Activated CD4-positive, alpha-beta T cell treated with anti-CD3 and anti-CD28 coated beads, Interleukin-2, amount 10 ng/mL, durations not matched to agents 24 days and 14 days (primary cell): ENCODE results near the gene PHTF2. TPM values are rescaled to one million over a fixed set of nuclear protein-coding genes. Genes with fewer than 3 reads are reported as not detected.
A peak's percentile ranks its signal among the peaks of the same experiment; 100 is the strongest.
"Not testable (repeated sequence)": the region's sequence is repeated elsewhere in the genome, so short reads cannot be mapped to it uniquely, and the experiment has no call there.

Experiments
- DNase-seq: peaks from one replicate; pipeline ENCODE4 v3.0.0; 2022
- H3K27ac Mint-ChIP-seq: one replicate; pipeline ENCODE4 v1.8.0; 2022; ENCODE audit warnings: mild to moderate bottlenecking, mixed read lengths
- H3K27me3 Mint-ChIP-seq: one replicate; pipeline ENCODE4 v1.8.0; 2022; ENCODE audit warnings: mixed read lengths
- H3K36me3 Mint-ChIP-seq: one replicate; pipeline ENCODE4 v1.8.0; 2022; ENCODE audit warnings: low read depth, mild to moderate bottlenecking, mixed read lengths
- H3K4me1 Mint-ChIP-seq: one replicate; pipeline ENCODE4 v1.8.0; 2021; ENCODE audit warnings: mixed read lengths
- H3K4me3 Mint-ChIP-seq: one replicate; pipeline ENCODE4 v1.8.0; 2022; ENCODE audit warnings: mild to moderate bottlenecking, moderate library complexity, mixed read lengths
- H3K9me3 Mint-ChIP-seq: one replicate; pipeline ENCODE4 v1.8.0; 2021; ENCODE audit warnings: mixed read lengths
- intact Hi-C: fragments of 100-400 bp; cut with micrococcal nuclease; formaldehyde crosslinking; loops from one replicate; pipeline ENCODE4 v1.15.1; 2023
- total RNA-seq: library from RNA; stranded (reverse); gene quantifications from 2 replicates; pipeline ENCODE4 v1.2.3, GENCODE V29; 2022

PHTF2 gene
- total RNA-seq, 1 donor from 2014 or later, result 32.1 TPM

DNA sequence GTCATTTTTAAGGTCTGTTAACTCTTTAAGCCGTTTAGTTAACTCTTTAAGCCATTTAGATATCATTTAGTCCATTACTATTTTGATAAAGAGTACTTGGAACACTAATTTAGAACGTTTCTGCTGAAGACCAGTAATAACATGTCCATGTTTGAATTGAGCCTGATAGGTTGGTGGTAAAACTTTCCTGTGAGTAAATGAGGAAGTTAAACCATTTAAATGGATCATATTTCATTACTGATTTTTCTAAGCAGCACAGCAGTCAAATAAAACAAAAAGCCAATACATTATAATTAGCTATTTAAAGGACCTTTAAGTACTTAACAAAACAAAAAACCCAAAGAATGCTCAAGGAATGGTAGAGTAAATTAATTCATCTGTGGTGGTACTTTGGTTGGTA, 29.4 kb downstream of the PHTF2 start:
- no peaks in the 10 kb centered on the region for H3K27me3 Mint-ChIP-seq
- no peak overlapping the region for H3K4me3 Mint-ChIP-seq
- peaks cover 30% of the 10 kb centered on the region for H3K4me1 Mint-ChIP-seq
- H3K36me3 Mint-ChIP-seq, result peaks cover 27% of the 10 kb centered on the region
- intact Hi-C loops, result no loop called here
- DNase-seq, result no peak
- peaks cover 17% of the 10 kb centered on the region for H3K9me3 Mint-ChIP-seq
- no peak overlapping the region for H3K27ac Mint-ChIP-seq

DNA sequence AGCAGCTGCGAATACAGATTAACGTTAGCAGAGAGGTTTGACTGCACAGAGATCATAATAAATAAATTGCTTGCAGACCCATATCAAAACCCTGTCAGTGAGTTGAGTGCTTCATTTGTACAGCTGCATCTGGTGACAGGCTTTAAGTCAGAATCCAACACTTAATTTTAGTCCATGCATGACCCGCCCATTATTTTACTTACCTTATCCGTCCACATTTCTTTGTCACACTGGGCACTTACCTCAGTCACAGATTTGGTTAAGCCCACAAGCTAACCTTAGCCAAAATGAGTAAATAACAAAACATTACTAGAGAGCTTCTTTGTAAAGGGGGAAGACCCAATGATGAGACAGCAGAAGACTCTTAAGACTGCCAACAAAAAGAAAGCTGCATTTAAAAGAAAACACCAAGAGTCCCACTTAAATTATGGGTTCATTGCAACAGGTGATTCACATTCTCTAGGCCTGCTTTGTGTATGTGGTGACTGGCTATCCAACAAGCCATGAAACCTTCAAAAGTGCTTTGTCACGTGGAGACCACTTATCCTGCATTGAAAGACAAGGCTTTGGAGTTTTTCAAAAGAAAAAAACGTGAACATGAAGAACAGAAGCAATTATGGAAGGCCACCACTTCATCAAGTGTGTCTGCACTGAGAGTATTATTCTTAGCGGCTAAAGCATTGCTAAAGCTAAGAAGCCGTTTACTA, 32.2 kb downstream of the PHTF2 start:
- intact Hi-C loops, result no loop called here
- peaks cover 10% of the 10 kb centered on the region for H3K36me3 Mint-ChIP-seq
- peak overlapping the region; percentile 27 for H3K27ac Mint-ChIP-seq
- no peaks in the 10 kb centered on the region for H3K27me3 Mint-ChIP-seq
- no peak for DNase-seq
- H3K4me3 Mint-ChIP-seq, result no peak overlapping the region
- peaks cover 2% of the 10 kb centered on the region for H3K9me3 Mint-ChIP-seq
- H3K4me1 Mint-ChIP-seq, result peaks cover 39% of the 10 kb centered on the region

DNA sequence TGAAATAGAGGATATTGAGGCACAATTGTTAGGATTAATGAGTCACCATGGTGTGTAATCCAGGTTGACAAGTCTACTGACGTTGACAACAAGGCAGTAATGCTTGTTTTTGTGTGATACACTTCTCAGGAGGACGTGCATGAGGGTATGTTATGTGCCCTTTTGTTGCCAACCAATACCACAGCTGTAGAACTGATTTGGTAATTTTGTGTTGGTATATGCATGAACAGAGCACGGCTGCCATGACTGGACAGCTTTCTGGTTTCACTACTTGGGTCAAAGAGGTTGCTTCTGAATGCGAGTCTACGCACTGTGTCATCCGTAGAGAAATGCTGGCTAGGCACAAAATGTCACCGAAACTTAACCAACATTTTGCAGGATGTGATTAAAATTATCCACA, 32.9 kb downstream of the PHTF2 start:
- Mint-ChIP-seq H3K4me1 (peaks cover 39% of the 10 kb centered on the region), H3K4me3 (no peak overlapping the region), H3K9me3 (no peaks in the 10 kb centered on the region), H3K27me3 (no peaks in the 10 kb centered on the region), H3K36me3 (peaks cover 13% of the 10 kb centered on the region), H3K27ac (peak overlapping the region; percentile 27)
- intact Hi-C loops, result no loop called here
- DNase-seq, result peak; percentile 64

DNA sequence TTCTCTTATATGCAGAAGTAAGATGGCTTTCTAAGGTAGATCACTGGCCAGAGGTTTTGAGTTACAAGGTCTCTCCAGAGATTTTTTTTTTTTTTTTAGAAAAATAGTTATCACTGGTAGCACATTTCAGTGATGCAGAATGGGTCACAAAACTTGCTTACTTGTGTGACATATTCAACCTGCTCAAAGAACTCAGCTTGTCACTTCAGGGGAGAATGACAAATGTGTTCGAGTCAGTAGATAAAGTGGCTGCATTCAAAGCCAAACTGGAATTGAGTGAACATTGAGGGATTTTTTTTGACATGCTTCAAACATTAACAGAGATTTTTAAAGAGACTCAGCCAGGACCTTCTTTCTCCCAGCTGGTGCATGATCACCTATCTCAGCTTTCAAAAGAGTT, 33.4 kb downstream of the PHTF2 start:
- no peaks in the 10 kb centered on the region for H3K9me3 Mint-ChIP-seq
- intact Hi-C loops, result no loop called here
- H3K4me1 Mint-ChIP-seq, result peaks cover 37% of the 10 kb centered on the region
- peaks cover 16% of the 10 kb centered on the region for H3K36me3 Mint-ChIP-seq
- peak overlapping the region; percentile 27 for H3K27ac Mint-ChIP-seq
- H3K27me3 Mint-ChIP-seq, result no peaks in the 10 kb centered on the region
- no peak overlapping the region for H3K4me3 Mint-ChIP-seq
- DNase-seq, result no peak

DNA sequence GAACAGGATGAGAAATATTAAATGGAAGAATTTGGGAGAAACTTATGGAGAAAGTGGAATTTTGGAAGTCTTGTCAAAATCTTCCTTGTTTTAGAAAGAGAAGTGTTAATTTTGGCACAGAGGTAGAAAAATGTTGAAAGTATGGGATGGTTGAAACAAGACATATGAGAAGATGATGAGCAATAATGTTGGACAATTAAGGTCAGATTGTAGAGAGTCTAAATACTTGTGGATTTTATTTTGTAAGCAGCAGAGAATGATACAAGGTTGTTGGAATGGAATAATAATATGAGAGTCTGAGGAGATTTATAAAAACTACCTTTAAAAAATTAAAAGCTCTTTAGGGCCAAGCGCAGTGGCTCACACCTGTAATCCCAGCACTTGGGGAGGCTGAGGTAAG, 34.6 kb downstream of the PHTF2 start:
- intact Hi-C loops, result no loop called here
- Mint-ChIP-seq H3K9me3 (no peaks in the 10 kb centered on the region), H3K4me3 (no peak overlapping the region), H3K27me3 (no peaks in the 10 kb centered on the region), H3K4me1 (peaks cover 37% of the 10 kb centered on the region), H3K36me3 (peaks cover 16% of the 10 kb centered on the region), H3K27ac (peak overlapping the region; percentile 6)
- DNase-seq, result no peak

DNA sequence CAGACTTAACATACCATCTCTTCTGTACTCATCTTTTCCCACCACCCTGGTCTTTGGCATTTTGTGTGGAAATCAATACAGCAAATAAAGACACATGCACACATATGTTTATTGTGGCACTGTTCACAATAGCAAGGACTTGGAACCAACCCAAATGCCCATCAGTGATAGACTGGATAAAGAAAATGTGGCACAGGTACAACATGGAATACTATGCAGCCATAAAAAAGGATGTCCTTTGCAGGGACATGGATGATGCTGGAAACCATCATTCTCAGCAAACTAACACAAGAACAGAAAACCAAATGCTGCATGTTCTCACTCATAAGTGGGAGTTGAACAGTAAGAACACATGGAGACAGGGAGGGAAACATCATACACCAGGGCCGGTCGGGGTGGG, 37.9 kb downstream of the PHTF2 start:
- intact Hi-C loops, H3K27me3 Mint-ChIP-seq, H3K27ac Mint-ChIP-seq, H3K4me3 Mint-ChIP-seq, H3K9me3 Mint-ChIP-seq, DNase-seq: not testable (repeated sequence)
- Mint-ChIP-seq H3K36me3 (peaks cover 11% of the 10 kb centered on the region), H3K4me1 (peaks cover 21% of the 10 kb centered on the region)

DNA sequence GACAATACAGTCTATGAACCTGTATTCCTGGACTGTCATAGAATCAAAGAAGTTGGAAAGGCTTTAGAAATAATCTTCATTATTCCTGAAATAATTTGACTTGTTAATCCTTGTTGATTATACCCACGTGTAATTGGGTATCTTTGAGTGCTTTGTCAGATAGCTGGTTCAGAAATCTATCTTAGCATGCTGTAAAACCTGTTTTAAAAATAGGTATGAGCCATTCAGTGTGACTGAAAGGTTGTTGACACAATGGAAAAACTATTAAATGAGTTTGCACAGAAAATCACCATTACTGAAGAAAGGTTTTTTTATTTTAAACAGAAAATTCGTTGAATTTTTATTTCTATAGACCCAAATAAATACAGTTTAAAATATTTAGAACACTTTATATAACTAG, 38.7 kb downstream of the PHTF2 start:
- intact Hi-C loops, result no loop called here
- Mint-ChIP-seq H3K4me3 (no peak overlapping the region), H3K4me1 (peaks cover 19% of the 10 kb centered on the region), H3K27me3 (no peaks in the 10 kb centered on the region), H3K36me3 (peaks cover 12% of the 10 kb centered on the region), H3K27ac (no peak overlapping the region), H3K9me3 (no peaks in the 10 kb centered on the region)
- DNase-seq, result no peak

DNA sequence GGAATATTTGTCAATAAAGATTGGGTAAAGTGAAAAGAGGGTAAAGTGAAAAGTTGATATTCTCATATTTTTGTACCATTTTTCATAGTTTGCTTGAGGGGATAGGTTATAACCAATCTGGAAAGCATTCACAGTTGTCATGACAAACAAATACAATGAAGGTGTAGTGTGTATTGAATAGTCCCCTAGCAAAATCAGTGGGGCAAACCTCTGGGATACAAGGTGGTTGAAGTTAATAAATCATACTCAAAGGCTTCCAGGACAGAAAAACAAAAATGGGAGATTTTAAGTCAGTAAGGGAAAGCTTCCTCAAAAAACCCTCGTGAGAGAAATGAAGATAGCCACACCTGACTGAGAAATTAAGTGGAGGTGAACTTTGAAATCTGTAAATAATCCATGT, 39.4 kb downstream of the PHTF2 start:
- H3K27me3 Mint-ChIP-seq, result no peaks in the 10 kb centered on the region

DNA sequence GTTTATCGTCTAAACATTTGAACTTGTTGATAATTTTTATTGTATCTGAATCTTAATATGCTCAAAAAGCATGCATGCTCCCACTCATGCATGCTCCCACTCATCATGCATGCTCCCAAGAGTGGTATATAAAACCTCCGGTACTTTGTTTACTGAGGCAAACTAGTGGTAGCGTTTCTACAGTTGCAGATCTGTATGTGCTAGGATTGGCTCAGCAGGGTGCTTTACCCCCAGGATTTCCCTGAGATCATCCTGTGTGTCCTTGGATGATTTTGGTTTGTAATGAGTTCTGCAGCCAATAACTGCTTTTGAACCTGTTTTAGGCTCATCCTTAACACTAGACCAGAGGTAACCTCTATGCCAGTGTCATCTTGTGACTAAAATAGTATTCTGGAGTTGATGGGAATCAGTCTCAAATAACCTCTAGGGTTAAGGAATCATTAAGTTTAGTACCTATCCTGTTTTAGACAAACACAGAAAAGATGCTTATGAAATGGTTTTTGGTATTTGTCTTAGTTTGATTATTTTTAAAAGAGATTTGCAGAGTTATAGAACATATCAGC, 40.4 kb downstream of the PHTF2 start:
- Mint-ChIP-seq H3K27ac (no peak overlapping the region), H3K27me3 (no peaks in the 10 kb centered on the region), H3K36me3 (peaks cover 18% of the 10 kb centered on the region), H3K4me3 (no peak overlapping the region), H3K9me3 (no peaks in the 10 kb centered on the region), H3K4me1 (peaks cover 19% of the 10 kb centered on the region)
- intact Hi-C loops, result no loop called here
- no peak for DNase-seq

More for the DNA sequence above, 39.4 kb downstream of the PHTF2 start:
- Mint-ChIP-seq H3K9me3 (no peaks in the 10 kb centered on the region), H3K4me1 (peaks cover 20% of the 10 kb centered on the region), H3K27ac (no peak overlapping the region), H3K36me3 (peaks cover 12% of the 10 kb centered on the region), H3K4me3 (no peak overlapping the region)
- DNase-seq, result no peak
- intact Hi-C loops, result no loop called here

DNA sequence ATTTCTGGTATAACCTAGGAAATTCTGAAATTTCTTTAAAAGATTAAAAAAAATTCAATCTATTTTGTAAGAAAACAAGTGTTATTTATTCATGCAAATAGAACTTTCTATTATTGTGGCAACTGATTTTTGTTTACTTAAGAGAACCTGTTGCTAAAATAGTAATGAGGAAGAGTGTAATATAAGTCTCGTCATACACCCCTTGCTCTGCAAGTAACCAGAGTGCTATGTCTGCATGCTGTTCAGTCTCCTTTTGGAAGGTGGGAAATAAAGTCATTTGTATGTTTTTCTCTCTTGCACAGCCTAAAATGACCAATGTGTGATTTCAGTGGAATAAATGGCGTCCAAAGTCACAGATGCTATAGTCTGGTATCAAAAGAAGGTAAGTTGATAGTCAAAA, 41.3 kb downstream of the PHTF2 start:
- H3K4me3 Mint-ChIP-seq, result no peak overlapping the region
- peaks cover 18% of the 10 kb centered on the region for H3K36me3 Mint-ChIP-seq
- no peak overlapping the region for H3K27ac Mint-ChIP-seq
- peaks cover 11% of the 10 kb centered on the region for H3K4me1 Mint-ChIP-seq
- no peak for DNase-seq
- intact Hi-C loops, result no loop called here
- H3K27me3 Mint-ChIP-seq, result no peaks in the 10 kb centered on the region
- H3K9me3 Mint-ChIP-seq, result no peaks in the 10 kb centered on the region

DNA sequence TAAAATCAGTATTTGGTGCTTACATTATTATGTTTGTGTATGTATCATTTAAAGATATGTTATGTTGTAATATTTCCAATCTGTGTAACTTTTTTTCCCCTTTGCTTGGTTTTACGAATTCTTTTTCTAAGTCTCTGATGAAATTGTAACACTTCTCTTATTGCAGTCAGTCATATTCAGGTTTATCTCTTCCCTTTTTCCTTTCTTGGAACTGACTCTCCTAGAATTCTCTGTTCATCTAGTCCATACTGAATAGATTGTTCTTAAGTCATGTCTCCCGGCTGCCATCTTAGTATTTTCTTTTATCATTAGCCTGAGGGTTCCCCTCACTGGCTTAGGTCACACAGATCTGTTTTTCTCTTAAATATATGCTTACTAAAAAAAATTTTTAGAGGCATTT, 44.6 kb downstream of the PHTF2 start:
- no peak for DNase-seq
- peaks cover 12% of the 10 kb centered on the region for H3K4me1 Mint-ChIP-seq
- H3K9me3 Mint-ChIP-seq, result peaks cover 4% of the 10 kb centered on the region
- H3K27ac Mint-ChIP-seq, result peak overlapping the region; percentile 3
- intact Hi-C loops, result no loop called here
- H3K36me3 Mint-ChIP-seq, result peaks cover 22% of the 10 kb centered on the region
- no peaks in the 10 kb centered on the region for H3K27me3 Mint-ChIP-seq
- no peak overlapping the region for H3K4me3 Mint-ChIP-seq

DNA sequence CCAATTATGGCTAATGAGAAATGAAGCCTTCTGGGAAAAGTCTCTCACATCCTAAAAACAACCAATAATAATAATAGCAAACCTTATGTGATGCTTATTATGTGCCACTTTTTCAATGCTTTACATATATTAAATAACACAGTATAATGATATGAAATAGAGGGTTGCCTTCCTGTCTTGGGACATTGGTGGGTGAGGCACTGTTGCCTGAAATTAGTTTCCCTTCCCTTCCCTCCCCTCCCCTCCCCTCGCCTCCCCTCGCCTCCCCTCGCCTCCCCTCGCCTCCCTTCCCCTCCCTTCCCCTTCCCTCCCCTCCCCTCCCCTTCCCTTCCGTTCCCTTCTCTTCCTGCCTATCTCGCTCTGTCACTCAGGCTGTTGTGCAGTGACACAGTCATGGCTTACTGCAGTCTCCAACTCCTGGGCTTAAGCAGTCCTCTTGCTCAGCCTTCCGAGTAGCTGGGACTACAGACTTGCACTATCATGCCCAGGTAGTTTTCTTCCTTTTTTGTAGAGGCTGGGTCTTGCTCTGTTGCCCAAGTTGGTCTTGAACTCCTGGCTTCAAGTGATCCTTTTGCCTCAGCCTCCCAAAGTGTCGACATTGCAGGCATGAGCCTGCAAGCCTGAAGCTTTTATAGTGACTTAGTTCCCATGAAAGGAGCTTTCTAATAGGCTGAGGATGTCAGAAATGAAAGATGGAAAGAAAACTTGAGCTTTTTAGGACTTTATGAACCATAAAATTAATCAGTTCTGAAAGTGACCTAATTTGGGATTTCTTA, 47.9 kb downstream of the PHTF2 start:
- Mint-ChIP-seq H3K4me1 (peaks cover 12% of the 10 kb centered on the region), H3K27ac (no peak overlapping the region), H3K9me3 (peaks cover 4% of the 10 kb centered on the region), H3K36me3 (peaks cover 38% of the 10 kb centered on the region), H3K4me3 (no peak overlapping the region), H3K27me3 (no peaks in the 10 kb centered on the region)
- intact Hi-C loops, result no loop called here
- no peak for DNase-seq

DNA sequence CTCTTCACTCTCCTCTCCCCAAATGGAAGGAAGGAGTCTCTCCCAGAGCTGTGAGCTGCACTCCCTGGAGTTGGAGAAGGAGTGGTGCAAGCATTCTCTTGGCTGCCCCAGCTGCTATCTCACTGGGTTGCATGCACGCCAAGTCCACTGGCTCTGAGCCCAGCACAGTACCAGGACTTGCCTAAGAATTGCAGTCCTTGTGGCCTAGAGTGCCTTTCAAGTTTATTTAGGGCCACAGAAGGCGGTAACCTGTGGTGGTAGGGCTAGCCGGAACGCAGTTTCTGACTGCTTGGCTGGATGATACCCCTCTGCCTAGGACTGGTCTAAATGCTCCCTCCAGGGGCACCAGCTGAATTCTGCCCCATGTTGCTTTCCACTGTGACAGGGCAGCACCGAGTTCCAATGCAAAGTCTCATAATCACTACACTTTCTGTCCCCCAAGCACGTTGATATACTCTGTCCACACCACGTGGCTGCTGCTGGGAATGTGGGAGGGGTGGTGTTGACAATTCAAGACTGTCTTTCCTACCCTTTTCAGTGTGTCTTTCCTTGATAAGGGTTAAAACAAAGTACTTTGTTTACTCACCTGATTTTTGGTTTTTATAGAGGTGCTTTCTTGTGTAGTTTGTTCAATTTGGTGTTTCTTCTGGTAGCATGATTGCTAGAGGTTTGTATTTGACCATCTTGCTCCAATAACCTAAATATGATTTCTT, 57.0 kb downstream of the PHTF2 start:
- no peak for DNase-seq
- Mint-ChIP-seq H3K4me3 (no peak overlapping the region), H3K9me3 (peaks cover 3% of the 10 kb centered on the region), H3K27me3 (no peaks in the 10 kb centered on the region), H3K4me1 (peaks cover 14% of the 10 kb centered on the region), H3K27ac (no peak overlapping the region), H3K36me3 (peaks cover 25% of the 10 kb centered on the region)
- intact Hi-C loops, result no loop called here

DNA sequence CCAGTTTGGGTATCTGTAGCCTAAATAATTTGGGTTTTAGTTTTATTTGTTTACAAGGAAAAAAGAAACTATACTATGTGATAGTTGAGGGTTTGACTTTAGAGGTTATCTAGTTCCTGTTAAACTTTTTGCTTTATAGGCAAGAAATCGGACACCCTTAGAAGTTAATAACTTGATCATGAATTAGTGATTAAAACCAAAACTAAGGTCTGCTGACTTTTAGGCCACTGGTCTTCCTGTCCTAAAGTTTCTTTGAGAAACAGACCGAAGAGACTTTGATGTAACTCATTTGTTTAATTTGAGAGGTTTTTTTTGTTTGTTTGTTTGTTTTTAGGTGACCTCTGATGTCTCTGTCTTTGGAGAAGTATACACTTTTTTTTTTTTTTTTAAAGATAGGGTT, 59.7 kb downstream of the PHTF2 start:
- DNase-seq, result no peak
- H3K4me1 Mint-ChIP-seq, result peaks cover 12% of the 10 kb centered on the region
- H3K27ac Mint-ChIP-seq, result no peak overlapping the region
- peaks cover 20% of the 10 kb centered on the region for H3K36me3 Mint-ChIP-seq
- H3K27me3 Mint-ChIP-seq, result no peaks in the 10 kb centered on the region
- peaks cover 3% of the 10 kb centered on the region for H3K9me3 Mint-ChIP-seq
- intact Hi-C loops, result no loop called here
- H3K4me3 Mint-ChIP-seq, result no peak overlapping the region
